HepG2 (cell line): ENCODE results near the gene CDT1. TPM values are rescaled to one million over a fixed set of nuclear protein-coding genes. Genes with fewer than 3 reads are reported as not detected.

ENCODE experiments used
- CSRNP1 ChIP-seq: sonication (generic); formaldehyde crosslinking; IDR thresholded peaks from 2 replicates; pipeline ENCODE4 v1.8.1; 2023; ENCODE audit warnings: mild to moderate bottlenecking, missing genetic modification reagents
- ZBTB4 ChIP-seq: sonication (generic); formaldehyde crosslinking; IDR thresholded peaks from 2 replicates; pipeline ENCODE4 v1.4.0; 2020; ENCODE audit warnings: missing genetic modification reagents, mild to moderate bottlenecking, borderline replicate concordance
- ZMAT3 ChIP-seq: sonication (generic); formaldehyde crosslinking; conservative IDR thresholded peaks from 2 replicates; pipeline ENCODE4 v1.7.0; 2021; ENCODE audit warnings: missing genetic modification reagents
- ZNF350 ChIP-seq: sonication (generic); formaldehyde crosslinking; IDR thresholded peaks from 2 replicates; pipeline ENCODE4 v1.4.0; 2020; ENCODE audit warnings: mild to moderate bottlenecking, low read depth, missing genetic modification reagents, borderline replicate concordance
- ZNF768 ChIP-seq: sonication (generic); formaldehyde crosslinking; IDR thresholded peaks from 2 replicates; pipeline ENCODE4 v1.4.0; 2020; ENCODE audit warnings: missing genetic modification reagents
- ZSCAN22 ChIP-seq: sonication (generic); formaldehyde crosslinking; IDR thresholded peaks from 2 replicates; pipeline ENCODE4 v1.4.0; 2020; ENCODE audit warnings: mild to moderate bottlenecking, missing genetic modification reagents
- ZSCAN9 ChIP-seq: IDR thresholded peaks from 2 replicates; pipeline ENCODE4 v1.6.1; 2016; ENCODE audit warnings: borderline replicate concordance
- polyA plus RNA-seq, 8 experiments: library from polyadenylated mRNA; depleted of rRNA in 3 of 8; stranded (reverse) in 7 of 8; unstranded in 1 of 8; fragments of >200 nt; fragmentation: Illumina TruSeq in 4 of 8; extraction: Trizol in 4 of 8; gene quantifications; 2 replicates each; pipeline versions ENCODE4 v1.2.1 to v1.2.3, GENCODE V29; 2011 to 2016; ENCODE audit warnings: low read depth in 4 of 8, missing spikeins in 1 of 8, mixed read lengths in 1 of 8; ENCODE audit not compliant: insufficient read depth in 1 of 8
- total RNA-seq, 5 experiments: library from RNA; depleted of rRNA; stranded (reverse); fragments of >200 nt; fragmentation: Illumina TruSeq; extraction: Trizol; gene quantifications; 2 replicates each; pipeline ENCODE4 v1.2.3, GENCODE V29; 2016; ENCODE audit warnings: low read depth in 1 of 5

CDT1 gene
- total and polyA plus RNA-seq, 2 of the 13 experiments (the other 11 are each of a cell fraction or from before 2014, with no cell fraction given), result 23.1 to 23.8 TPM

DNA sequence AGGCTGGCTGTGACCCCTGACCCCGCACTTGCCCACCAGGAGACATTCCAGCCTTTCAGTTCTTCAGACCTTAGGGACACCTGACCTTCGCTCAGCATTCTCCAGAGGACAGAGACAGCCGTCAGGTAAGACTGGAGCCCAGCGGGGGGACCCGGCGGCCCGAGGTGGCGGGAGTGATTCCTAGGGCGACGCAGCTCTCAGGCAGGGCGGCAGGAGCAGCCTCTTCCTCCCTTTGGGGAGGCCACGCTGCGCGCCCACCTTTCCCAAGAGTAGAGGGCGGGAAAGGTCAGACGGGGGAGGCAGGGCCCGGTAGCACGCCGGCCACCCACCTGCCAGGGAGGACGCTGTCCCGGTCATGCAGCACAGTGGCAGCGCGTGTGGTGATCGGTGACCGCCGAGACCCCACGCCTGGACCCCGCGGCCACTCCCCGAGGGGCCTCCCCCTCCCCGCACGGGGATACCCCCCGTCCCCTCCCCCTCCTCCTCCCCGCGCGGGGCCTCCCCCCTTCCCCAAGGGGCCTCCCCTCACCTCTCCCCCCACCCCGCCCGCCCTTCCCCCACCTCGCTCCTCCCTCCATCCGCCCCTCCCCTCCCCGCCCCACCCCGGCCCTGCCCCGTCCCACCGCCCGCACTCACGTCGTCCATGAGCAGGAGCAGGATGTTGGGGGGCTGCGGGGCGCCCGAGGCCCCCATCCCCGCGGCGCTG is 52.7 kb downstream of the CDT1 start (continued):
- TF ChIP-seq ZBTB4 (CRISPR knock-in tag) (peak; percentile 44; the same call in 1 of the 2 replicates), ZNF350 (CRISPR knock-in tag) (no peak), ZNF768 (CRISPR knock-in tag) (peak; percentile 70; the same call in 1 of the 2 replicates), ZMAT3 (CRISPR knock-in tag) (no peak), CSRNP1 (CRISPR knock-in tag) (0 out of 2 replicates have a peak, but pooled peaks have one; percentile 47), ZSCAN9 (CRISPR knock-in tag) (no peak), ZSCAN22 (CRISPR knock-in tag) (peak; percentile 74; the same call in 1 of the 2 replicates)
